Neural cell (in vitro differentiated cells): ENCODE measurements around the gene R3HDM4. TPM values are rescaled to one million over a fixed set of nuclear protein-coding genes. Genes with fewer than 3 reads are reported as not detected.

Source experiments
- H2AFZ ChIP-seq: fragments of 200-600, 300-800 bp; sonication (generic), shearing (Covaris generic); 2 replicates; pipeline ENCODE4 v1.6.0; 2014; ENCODE audit warnings: low read depth, mild to moderate bottlenecking, antibody characterized with exemption, low read length, moderate library complexity
- H3F3A ChIP-seq: fragments of 200-600 bp; shearing (Covaris generic); 2 replicates; pipeline ENCODE4 v1.6.1; 2016; ENCODE audit warnings: mild to moderate bottlenecking, moderate library complexity, mixed read lengths, antibody characterized with exemption, low read length; ENCODE audit not compliant: insufficient read depth, poor library complexity, severe bottlenecking
- H3K27ac ChIP-seq: fragments of 200-600, 300-800 bp; sonication (generic), shearing (Covaris generic); 2 replicates; pipeline ENCODE4 v1.5.1; 2014; ENCODE audit warnings: mild to moderate bottlenecking, low read length, moderate library complexity
- H3K27me3 ChIP-seq: fragments of 300-800, 200-600 bp; sonication (generic), shearing (Covaris generic); 2 replicates; pipeline ENCODE4 v1.6.0; 2014; ENCODE audit warnings: mild to moderate bottlenecking, low read depth, low read length, moderate library complexity; ENCODE audit not compliant: insufficient read depth
- H3K36me3 ChIP-seq: fragments of 300-800, 200-600 bp; sonication (generic), shearing (Covaris generic); 2 replicates; pipeline ENCODE4 v1.5.1; 2014; ENCODE audit warnings: mild to moderate bottlenecking, antibody characterized with exemption, low read length, moderate library complexity; ENCODE audit not compliant: insufficient read depth
- H3K4me2 ChIP-seq: fragments of 300-800, 200-600 bp; sonication (generic), shearing (Covaris generic); 2 replicates; pipeline ENCODE4 v1.6.0; 2014; ENCODE audit warnings: mild to moderate bottlenecking, low read length
- H3K4me3 ChIP-seq: fragments of 300-800, 200-600 bp; sonication (generic), shearing (Covaris generic); 2 replicates; pipeline ENCODE4 v1.5.1; 2014; ENCODE audit warnings: mild to moderate bottlenecking, low read length, moderate library complexity
- H3K79me2 ChIP-seq: fragments of 200-600 bp; shearing (Covaris generic); replicated peaks from 2 replicates; pipeline ENCODE4 v1.6.0; 2014; ENCODE audit warnings: mild to moderate bottlenecking, low read length, moderate library complexity; ENCODE audit not compliant: insufficient read depth
- H3K9ac ChIP-seq: fragments of 300-800, 200-600 bp; sonication (generic), shearing (Covaris generic); 2 replicates; pipeline ENCODE4 v1.6.1; 2016; ENCODE audit warnings: mild to moderate bottlenecking, low read length, mixed read lengths
- H3K9me2 ChIP-seq: fragments of 200-600 bp; shearing (Covaris generic); 2 replicates; pipeline ENCODE4 v1.6.1; 2016; ENCODE audit warnings: mild to moderate bottlenecking, low read length, mixed read lengths; ENCODE audit not compliant: insufficient read depth
- H3K9me3 ChIP-seq: fragments of 200-600, 300-800 bp; sonication (generic), shearing (Covaris generic); 2 replicates; pipeline ENCODE4 v1.6.1; 2016; ENCODE audit warnings: mild to moderate bottlenecking, mixed run types, low read length, moderate library complexity, mixed read lengths
- H4K20me1 ChIP-seq: fragments of 200-600 bp; shearing (Covaris generic); 2 replicates; pipeline ENCODE4 v1.6.1; 2016; ENCODE audit warnings: mild to moderate bottlenecking, mixed run types; ENCODE audit not compliant: insufficient read depth
- CTCF ChIP-seq: fragments of 450-650 bp; IDR thresholded peaks from 2 replicates; pipeline ENCODE4 v1.5.1; 2014; ENCODE audit warnings: antibody characterized with exemption, mild to moderate bottlenecking, moderate library complexity; ENCODE audit not compliant: poor library complexity, severe bottlenecking
- EP300 ChIP-seq: fragments of 450-650 bp; conservative IDR thresholded peaks from 2 replicates; pipeline ENCODE4 v1.6.1; 2014; ENCODE audit warnings: antibody characterized with exemption, mild to moderate bottlenecking, moderate library complexity; ENCODE audit not compliant: poor library complexity, severe bottlenecking
- EZH2 ChIP-seq: fragments of 200-600, 300-800 bp; shearing (Covaris generic), sonication (generic); IDR thresholded peaks from 2 replicates; pipeline ENCODE4 v1.6.1; 2014; ENCODE audit warnings: antibody characterized with exemption, low read length, borderline replicate concordance, mild to moderate bottlenecking; ENCODE audit not compliant: insufficient read depth, poor library complexity, severe bottlenecking
- MXI1 ChIP-seq: fragments of 450-650 bp; conservative IDR thresholded peaks from 2 replicates; pipeline ENCODE4 v1.6.1; 2014; ENCODE audit warnings: antibody characterized with exemption, mild to moderate bottlenecking; ENCODE audit not compliant: poor library complexity, severe bottlenecking
- POLR2AphosphoS5 ChIP-seq: IDR thresholded peaks from 2 replicates; pipeline ENCODE4 v1.6.1; 2012
- RAD21 ChIP-seq: fragments of 450-650 bp; conservative IDR thresholded peaks from 2 replicates; pipeline ENCODE4 v1.6.1; 2014; ENCODE audit warnings: antibody characterized with exemption, mild to moderate bottlenecking, moderate library complexity
- SMC3 ChIP-seq: fragments of 450-650 bp; conservative IDR thresholded peaks from 2 replicates; pipeline ENCODE4 v1.6.1; 2014; ENCODE audit warnings: antibody characterized with exemption, mild to moderate bottlenecking, moderate library complexity; ENCODE audit not compliant: poor library complexity
- TAF1 ChIP-seq: IDR thresholded peaks from 2 replicates; pipeline ENCODE4 v1.6.1; 2012; ENCODE audit warnings: low read depth
- polyA plus RNA-seq: library from polyadenylated mRNA; depleted of rRNA; stranded (reverse); fragments of >200 nt; gene quantifications from 2 replicates; pipeline ENCODE4 v1.2.3, GENCODE V29; 2014
- TF ChIP-seq, protein P1 (sequence below): IDR thresholded peaks from 2 replicates; pipeline ENCODE4 v1.6.1; 2012; ENCODE audit warnings: borderline replicate concordance

Gene R3HDM4
- polyA plus RNA-seq, 1 donor from 2014 or later = 51.2 TPM

DNA sequence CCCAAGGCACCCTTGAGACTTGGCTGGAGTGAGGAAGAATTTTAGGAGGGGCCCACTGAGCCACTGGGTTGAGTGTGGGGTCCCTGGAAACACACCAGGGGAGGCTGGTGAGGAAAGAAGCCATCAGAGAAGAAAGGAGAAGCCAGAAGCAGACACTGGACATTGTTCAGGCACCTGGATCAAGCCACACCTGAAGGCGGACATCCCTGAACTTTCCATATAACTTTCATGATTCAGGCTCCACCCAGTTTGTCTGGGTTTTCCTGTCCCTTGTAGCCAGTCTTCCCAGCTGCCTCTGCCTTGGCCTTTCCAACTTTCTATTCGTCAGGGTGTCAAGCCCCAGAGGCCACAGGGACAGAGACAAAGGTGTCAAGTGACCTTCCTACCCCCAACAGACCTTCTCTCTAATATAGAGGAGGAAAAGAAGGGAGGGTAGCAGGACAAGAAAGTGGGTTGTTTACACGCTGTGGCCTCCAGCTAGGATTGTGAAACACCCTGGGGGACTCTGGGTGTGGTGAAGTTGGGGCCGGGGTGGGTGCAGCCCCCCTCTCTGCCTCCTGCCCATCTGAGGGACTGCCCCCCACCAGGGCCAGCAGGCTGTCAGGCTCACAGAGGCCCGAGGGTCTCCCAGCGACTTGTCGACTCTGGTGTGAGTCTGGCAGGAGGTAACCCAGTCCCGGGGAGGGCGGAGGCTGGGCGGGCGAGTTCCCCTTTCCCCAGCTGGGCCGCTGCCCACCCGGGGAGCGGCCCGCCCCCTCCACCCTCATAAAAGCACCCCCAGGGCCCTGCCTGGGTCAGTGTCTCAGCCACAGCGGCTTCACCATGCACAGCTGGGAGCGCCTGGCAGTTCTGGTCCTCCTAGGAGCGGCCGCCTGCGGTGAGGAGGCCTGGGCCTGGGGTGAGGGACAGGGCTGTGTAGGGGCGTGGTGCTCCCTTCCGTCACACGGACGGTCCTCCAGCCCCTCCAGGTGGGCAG is 53.9 kb downstream of the R3HDM4 start, which contains the start of gene CFD:
Gene CFD, plus strand, starts transcription at position 797 of the 976 bp plus-strand sequence. Its CDS starts 26 bp downstream, at position 823.
- TF ChIP-seq EZH2 (no peak), SMC3 (no peak), EP300 (no peak), RAD21 (no peak), POLR2AphosphoS5 (no peak), TAF1 (no peak), CTCF (no peak), MXI1 (no peak)
- TF ChIP-seq, protein P1, sequence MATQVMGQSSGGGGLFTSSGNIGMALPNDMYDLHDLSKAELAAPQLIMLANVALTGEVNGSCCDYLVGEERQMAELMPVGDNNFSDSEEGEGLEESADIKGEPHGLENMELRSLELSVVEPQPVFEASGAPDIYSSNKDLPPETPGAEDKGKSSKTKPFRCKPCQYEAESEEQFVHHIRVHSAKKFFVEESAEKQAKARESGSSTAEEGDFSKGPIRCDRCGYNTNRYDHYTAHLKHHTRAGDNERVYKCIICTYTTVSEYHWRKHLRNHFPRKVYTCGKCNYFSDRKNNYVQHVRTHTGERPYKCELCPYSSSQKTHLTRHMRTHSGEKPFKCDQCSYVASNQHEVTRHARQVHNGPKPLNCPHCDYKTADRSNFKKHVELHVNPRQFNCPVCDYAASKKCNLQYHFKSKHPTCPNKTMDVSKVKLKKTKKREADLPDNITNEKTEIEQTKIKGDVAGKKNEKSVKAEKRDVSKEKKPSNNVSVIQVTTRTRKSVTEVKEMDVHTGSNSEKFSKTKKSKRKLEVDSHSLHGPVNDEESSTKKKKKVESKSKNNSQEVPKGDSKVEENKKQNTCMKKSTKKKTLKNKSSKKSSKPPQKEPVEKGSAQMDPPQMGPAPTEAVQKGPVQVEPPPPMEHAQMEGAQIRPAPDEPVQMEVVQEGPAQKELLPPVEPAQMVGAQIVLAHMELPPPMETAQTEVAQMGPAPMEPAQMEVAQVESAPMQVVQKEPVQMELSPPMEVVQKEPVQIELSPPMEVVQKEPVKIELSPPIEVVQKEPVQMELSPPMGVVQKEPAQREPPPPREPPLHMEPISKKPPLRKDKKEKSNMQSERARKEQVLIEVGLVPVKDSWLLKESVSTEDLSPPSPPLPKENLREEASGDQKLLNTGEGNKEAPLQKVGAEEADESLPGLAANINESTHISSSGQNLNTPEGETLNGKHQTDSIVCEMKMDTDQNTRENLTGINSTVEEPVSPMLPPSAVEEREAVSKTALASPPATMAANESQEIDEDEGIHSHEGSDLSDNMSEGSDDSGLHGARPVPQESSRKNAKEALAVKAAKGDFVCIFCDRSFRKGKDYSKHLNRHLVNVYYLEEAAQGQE = no peak
- no peaks in the 10 kb centered on the region for H3K36me3 ChIP-seq
- no peaks in the 10 kb centered on the region for H3K9me3 ChIP-seq
- no peaks in the 10 kb centered on the region for H3F3A ChIP-seq
- no peaks in the 10 kb centered on the region for H3K9me2 ChIP-seq
- H2AFZ ChIP-seq = no peak within 1 kb of the TSS
- no peak within 1 kb of the TSS for H3K9ac ChIP-seq
- H3K27ac ChIP-seq = no peak within 1 kb of the TSS
- peak within 1 kb of the TSS; percentile 58 for H3K4me3 ChIP-seq
- peaks cover 36% of the 10 kb centered on the region for H3K27me3 ChIP-seq
- no peaks in the 10 kb centered on the region for H4K20me1 ChIP-seq
- no peaks in the 10 kb centered on the region for H3K79me2 ChIP-seq
- no peak within 1 kb of the TSS for H3K4me2 ChIP-seq

DNA sequence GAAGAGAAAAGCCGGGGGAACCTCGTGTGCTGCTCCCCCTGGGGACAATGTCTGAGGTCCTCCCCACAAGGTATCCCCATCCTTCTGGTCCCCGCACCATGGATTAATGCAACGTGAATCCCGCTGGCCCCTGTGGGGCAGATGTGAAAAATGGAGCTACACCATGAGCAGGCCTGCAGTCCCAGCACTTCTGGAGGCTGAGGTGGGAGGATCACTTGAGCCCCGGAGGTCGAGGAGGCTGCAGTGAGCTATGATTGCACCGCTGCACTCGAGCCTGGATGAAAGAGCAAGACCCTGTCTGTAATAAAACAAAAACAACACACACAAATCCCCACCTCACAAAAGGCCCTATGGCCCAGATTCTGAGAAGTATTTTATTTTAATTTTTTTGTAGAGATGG is 54.7 kb downstream of the R3HDM4 start:
- Histone ChIP-seq H3K9ac (no peak overlapping the region), H2AFZ (no peak overlapping the region), H3K9me2 (no peaks in the 10 kb centered on the region), H3K27ac (no peak overlapping the region), H3F3A (no peaks in the 10 kb centered on the region), H3K36me3 (no peaks in the 10 kb centered on the region), H3K79me2 (no peaks in the 10 kb centered on the region), H3K4me2 (no peak overlapping the region), H3K4me3 (no peak overlapping the region), H3K9me3 (no peaks in the 10 kb centered on the region), H4K20me1 (no peaks in the 10 kb centered on the region), H3K27me3 (peaks cover 36% of the 10 kb centered on the region)
- TF ChIP-seq TAF1 (no peak), EP300 (no peak), EZH2 (no peak), MXI1 (no peak), CTCF (no peak), POLR2AphosphoS5 (no peak), RAD21 (no peak), SMC3 (no peak)
- TF ChIP-seq, protein P1 = no peak
